Chondrocyte (in vitro differentiated cells): ENCODE measurements around the gene VAMP7. TPM values are rescaled to one million over a fixed set of nuclear protein-coding genes. Genes with fewer than 3 reads are reported as not detected.
A peak's percentile ranks its signal among the peaks of the same experiment; 100 is the strongest.

Experiments used
- DNase-seq: peaks from one replicate; pipeline ENCODE4 v3.0.0; 2021; ENCODE audit warnings: mixed read lengths, low spot score
- H3K27ac Mint-ChIP-seq: one replicate; pipeline ENCODE4 v1.8.0; 2021; ENCODE audit warnings: mild to moderate bottlenecking, moderate library complexity, mixed read lengths; ENCODE audit not compliant: unreplicated experiment
- H3K27me3 Mint-ChIP-seq: 2 replicates; pipeline ENCODE4 v1.8.0; 2021; ENCODE audit warnings: low read depth, mixed read lengths
- H3K36me3 Mint-ChIP-seq: 2 replicates; pipeline ENCODE4 v1.8.0; 2021; ENCODE audit warnings: low read depth, mixed read lengths
- H3K4me1 Mint-ChIP-seq: 2 replicates; pipeline ENCODE4 v1.8.0; 2021; ENCODE audit warnings: low read depth, mild to moderate bottlenecking, mixed read lengths
- H3K4me3 Mint-ChIP-seq: one replicate; pipeline ENCODE4 v1.8.0; 2021; ENCODE audit warnings: mild to moderate bottlenecking, moderate library complexity, mixed read lengths; ENCODE audit not compliant: unreplicated experiment
- H3K9me3 Mint-ChIP-seq: 2 replicates; pipeline ENCODE4 v1.8.0; 2021; ENCODE audit warnings: low read depth, mixed read lengths
- total RNA-seq: library from RNA; stranded (reverse); gene quantifications from 3 replicates; pipeline ENCODE4 v1.2.1, GENCODE V29; 2021
- TF ChIP-seq, protein P1 (sequence below): fragments of 200-600 bp; sonication (generic); IDR thresholded peaks from 2 replicates; pipeline ENCODE4 v1.5.0; 2021; ENCODE audit warnings: antibody characterized with exemption, mild to moderate bottlenecking, moderate library complexity

The VAMP7 gene
- total RNA-seq, 1 donor from 2014 or later: 37.4 TPM

DNA sequence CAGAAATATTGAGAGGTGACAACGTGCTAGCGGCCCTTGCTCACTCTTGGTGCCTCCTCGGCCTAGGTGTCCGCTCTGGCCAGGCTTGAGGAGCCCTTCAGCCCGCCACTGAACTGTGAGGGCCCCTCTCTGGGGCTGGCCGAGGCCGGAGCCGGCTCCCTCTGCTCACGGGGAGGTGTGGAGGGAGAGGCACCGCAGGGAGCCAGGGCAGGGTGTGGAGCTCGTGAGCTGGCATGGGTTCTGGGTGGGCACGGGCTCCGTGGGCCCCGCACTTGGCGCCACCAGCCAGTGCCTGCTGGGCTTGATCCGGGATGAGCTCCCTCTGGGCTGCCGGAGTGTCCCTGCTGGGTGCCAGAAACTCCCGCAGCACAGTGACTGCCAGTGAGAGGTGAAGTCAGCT lies 16.0 kb upstream of the VAMP7 start:
- Mint-ChIP-seq H3K36me3 (no peaks in the 10 kb centered on the region), H3K27ac (no peak overlapping the region), H3K27me3 (peaks cover 3% of the 10 kb centered on the region), H3K9me3 (peaks cover 16% of the 10 kb centered on the region), H3K4me3 (no peak overlapping the region), H3K4me1 (no peaks in the 10 kb centered on the region)
- TF ChIP-seq, protein P1, sequence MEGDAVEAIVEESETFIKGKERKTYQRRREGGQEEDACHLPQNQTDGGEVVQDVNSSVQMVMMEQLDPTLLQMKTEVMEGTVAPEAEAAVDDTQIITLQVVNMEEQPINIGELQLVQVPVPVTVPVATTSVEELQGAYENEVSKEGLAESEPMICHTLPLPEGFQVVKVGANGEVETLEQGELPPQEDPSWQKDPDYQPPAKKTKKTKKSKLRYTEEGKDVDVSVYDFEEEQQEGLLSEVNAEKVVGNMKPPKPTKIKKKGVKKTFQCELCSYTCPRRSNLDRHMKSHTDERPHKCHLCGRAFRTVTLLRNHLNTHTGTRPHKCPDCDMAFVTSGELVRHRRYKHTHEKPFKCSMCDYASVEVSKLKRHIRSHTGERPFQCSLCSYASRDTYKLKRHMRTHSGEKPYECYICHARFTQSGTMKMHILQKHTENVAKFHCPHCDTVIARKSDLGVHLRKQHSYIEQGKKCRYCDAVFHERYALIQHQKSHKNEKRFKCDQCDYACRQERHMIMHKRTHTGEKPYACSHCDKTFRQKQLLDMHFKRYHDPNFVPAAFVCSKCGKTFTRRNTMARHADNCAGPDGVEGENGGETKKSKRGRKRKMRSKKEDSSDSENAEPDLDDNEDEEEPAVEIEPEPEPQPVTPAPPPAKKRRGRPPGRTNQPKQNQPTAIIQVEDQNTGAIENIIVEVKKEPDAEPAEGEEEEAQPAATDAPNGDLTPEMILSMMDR: no peak
- DNase-seq: peak; percentile 82

DNA sequence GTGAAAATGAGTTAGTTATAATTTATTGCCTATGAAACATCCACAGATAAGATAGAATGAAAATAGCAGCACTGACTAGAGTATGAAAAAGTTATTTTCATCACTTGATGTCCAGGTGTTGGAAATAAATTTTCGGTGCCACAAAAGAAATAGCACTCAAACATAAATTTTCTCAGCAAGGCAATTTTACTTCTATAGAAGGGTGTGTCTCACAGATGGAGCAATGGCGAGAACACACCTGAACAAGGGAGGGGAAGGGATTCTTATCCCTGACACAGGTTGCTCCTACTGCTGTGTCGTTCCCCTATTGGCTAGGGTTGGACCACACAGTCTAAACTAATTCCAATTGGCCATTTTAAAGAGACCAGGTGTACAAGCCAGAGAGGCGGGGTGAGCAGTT lies 13.3 kb upstream of the VAMP7 start:
- DNase-seq: no peak
- peaks cover 19% of the 10 kb centered on the region for H3K9me3 Mint-ChIP-seq
- TF ChIP-seq, protein P1: no peak
- no peak overlapping the region for H3K4me3 Mint-ChIP-seq
- H3K27me3 Mint-ChIP-seq: peaks cover 3% of the 10 kb centered on the region
- no peaks in the 10 kb centered on the region for H3K4me1 Mint-ChIP-seq
- no peak overlapping the region for H3K27ac Mint-ChIP-seq
- no peaks in the 10 kb centered on the region for H3K36me3 Mint-ChIP-seq

DNA sequence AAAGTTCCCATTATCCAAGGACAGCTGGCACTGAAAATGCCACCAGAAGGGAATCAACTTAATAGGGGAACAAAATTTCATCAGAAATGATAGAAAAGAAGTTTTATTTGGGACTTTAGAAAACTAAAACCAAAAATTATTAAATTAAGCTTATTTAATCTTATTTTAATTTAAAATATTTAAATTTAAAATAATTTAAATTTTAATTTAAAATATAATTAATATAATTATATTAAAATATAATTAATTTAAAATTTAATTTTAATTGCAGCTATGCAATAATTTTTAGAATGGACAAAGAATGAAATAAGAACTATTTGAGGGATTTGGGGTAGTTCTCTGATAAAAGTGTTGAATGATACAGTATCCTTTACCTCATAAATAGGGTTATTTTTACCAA lies 10.2 kb upstream of the VAMP7 start:
- Mint-ChIP-seq H3K27ac (no peak overlapping the region), H3K27me3 (peaks cover 8% of the 10 kb centered on the region), H3K4me3 (no peak overlapping the region), H3K9me3 (peaks cover 18% of the 10 kb centered on the region), H3K4me1 (no peaks in the 10 kb centered on the region), H3K36me3 (peaks cover 2% of the 10 kb centered on the region)
- TF ChIP-seq, protein P1: no peak
- DNase-seq: no peak

DNA sequence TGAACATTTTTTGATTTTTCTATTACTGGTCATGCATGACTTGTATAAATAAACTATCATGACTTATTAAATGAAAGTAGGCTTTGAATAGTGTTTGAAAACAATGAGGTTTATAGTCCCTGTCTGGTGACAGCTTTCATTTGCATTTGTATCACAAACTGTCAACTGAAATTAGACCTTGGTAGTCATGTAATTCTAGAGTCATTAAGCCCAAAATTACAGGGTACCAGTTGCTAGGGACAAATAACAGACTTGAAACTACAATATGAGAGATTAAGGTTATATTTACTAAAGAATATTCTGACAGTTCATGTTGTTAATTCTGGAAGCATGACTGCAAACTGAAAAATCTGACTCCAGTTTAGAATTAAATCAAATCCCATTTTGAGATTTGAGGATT lies 9.2 kb upstream of the VAMP7 start:
- DNase-seq: no peak
- H3K4me3 Mint-ChIP-seq: no peak overlapping the region
- H3K9me3 Mint-ChIP-seq: peaks cover 18% of the 10 kb centered on the region
- TF ChIP-seq, protein P1: no peak
- H3K27me3 Mint-ChIP-seq: peaks cover 8% of the 10 kb centered on the region
- no peaks in the 10 kb centered on the region for H3K4me1 Mint-ChIP-seq
- H3K27ac Mint-ChIP-seq: no peak overlapping the region
- H3K36me3 Mint-ChIP-seq: peaks cover 2% of the 10 kb centered on the region

DNA sequence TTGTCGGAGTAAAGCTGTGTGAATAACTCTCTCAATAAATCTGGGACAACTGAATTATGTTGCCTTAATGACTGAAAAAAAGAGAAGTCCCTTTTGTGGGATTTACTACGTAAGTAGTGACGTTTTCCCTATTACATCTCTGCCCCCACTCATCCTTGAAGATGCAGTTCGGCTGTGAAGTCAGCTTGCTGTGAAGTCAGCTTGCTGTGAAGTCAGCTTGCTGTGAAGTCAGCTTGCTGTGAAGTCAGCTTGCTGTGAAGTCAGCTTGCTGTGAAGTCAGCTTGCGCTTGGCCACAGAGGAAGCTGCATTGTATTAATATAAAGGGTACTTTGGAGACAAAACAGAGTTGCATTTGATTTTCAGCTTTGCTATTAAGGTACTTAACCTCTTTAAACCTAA lies 8.0 kb upstream of the VAMP7 start:
- Mint-ChIP-seq H3K36me3 (peaks cover 2% of the 10 kb centered on the region), H3K4me1 (no peaks in the 10 kb centered on the region), H3K9me3 (peaks cover 13% of the 10 kb centered on the region), H3K4me3 (no peak overlapping the region), H3K27ac (no peak overlapping the region), H3K27me3 (peaks cover 8% of the 10 kb centered on the region)
- no peak for DNase-seq
- TF ChIP-seq, protein P1: no peak
